Lower lobe of right lung (tissue), 2 donors: ENCODE measurements around the gene UIMC1. TPM values are rescaled to one million over a fixed set of nuclear protein-coding genes. Genes with fewer than 3 reads are reported as not detected.
"Not testable (repeated sequence)": the region's sequence is repeated elsewhere in the genome, so short reads cannot be mapped to it uniquely, and the experiment has no call there.

ENCODE experiments used
- ATAC-seq, 2 donors: fragments of 200-7000 bp; cut with Tn5 transposase; one replicate each; pipeline ENCODE4 v1.9.1; 2020 to 2022; ENCODE audit warnings: mild to moderate bottlenecking in 2 of 2, moderate library complexity in 2 of 2
- DNase-seq: peaks from one replicate; pipeline ENCODE4 v3.0.0-alpha.2; 2020
- H3K27ac ChIP-seq: fragments of 200-600 bp; one replicate; pipeline ENCODE4 v1.8.0; 2022
- H3K27me3 ChIP-seq: fragments of 200-600 bp; one replicate; pipeline ENCODE4 v1.8.0; 2022; ENCODE audit warnings: low read depth
- H3K36me3 ChIP-seq: fragments of 200-600 bp; one replicate; pipeline ENCODE4 v1.8.0; 2022; ENCODE audit warnings: mild to moderate bottlenecking
- H3K4me1 ChIP-seq: fragments of 200-600 bp; one replicate; pipeline ENCODE4 v1.8.0; 2022
- H3K4me3 ChIP-seq: fragments of 200-600 bp; one replicate; pipeline ENCODE4 v1.8.0; 2022; ENCODE audit warnings: mild to moderate bottlenecking
- H3K9me3 ChIP-seq: fragments of 200-600 bp; one replicate; pipeline ENCODE4 v1.8.0; 2022
- CTCF ChIP-seq: fragments of 200-600 bp; IDR thresholded peaks from one replicate; pipeline ENCODE4 v1.8.0; 2022; ENCODE audit warnings: antibody characterized with exemption, mild to moderate bottlenecking
- intact Hi-C: fragments of 100-400 bp; cut with DNase I; formaldehyde crosslinking; loops from one replicate; pipeline ENCODE4 v1.11.0; 2022
- total RNA-seq: library from RNA; stranded (reverse); fragmentation: NEBNext Ultra II Directional; extraction: Animal tissue kit (Norgen Biotek cat#: 25700); gene quantifications from one replicate; pipeline ENCODE4 v1.2.1, GENCODE V29; 2021
- donor health status: DM: no; HTN: yes; CAD: no; lungs with severe emphysema.

UIMC1 gene
- total RNA-seq, 1 donor from 2014 or later, result 39.1 TPM

GRCh38 chr5:176986280-176986679, 20.3 kb downstream of the UIMC1 start:
- Histone ChIP-seq H3K9me3 (no peaks in the 10 kb centered on the region), H3K4me3 (no peak overlapping the region), H3K4me1 (no peaks in the 10 kb centered on the region), H3K36me3 (peaks cover 14% of the 10 kb centered on the region), H3K27ac (no peak overlapping the region), H3K27me3 (no peaks in the 10 kb centered on the region)
- intact Hi-C loops, result no loop called here
- DNase-seq, result no peak
- TF ChIP-seq CTCF, result no peak
- no peak for ATAC-seq

- no peak for TF ChIP-seq CTCF
- intact Hi-C loops, result no loop called here
- H3K27ac ChIP-seq, result no peak overlapping the region
- DNase-seq (no peak), ATAC-seq (no peak)
- H3K4me3 ChIP-seq, result no peak overlapping the region
- no peaks in the 10 kb centered on the region for H3K27me3 ChIP-seq
- H3K36me3 ChIP-seq, result peaks cover 22% of the 10 kb centered on the region
- no peaks in the 10 kb centered on the region for H3K9me3 ChIP-seq
- H3K4me1 ChIP-seq, result no peaks in the 10 kb centered on the region
These were observed 21.1 kb downstream of the UIMC1 start for GRCh38 chr5:176985516-176985915.

- H3K9me3 ChIP-seq, intact Hi-C loops, H3K4me3 ChIP-seq, H3K4me1 ChIP-seq, ATAC-seq, H3K27me3 ChIP-seq, DNase-seq, H3K27ac ChIP-seq: not testable (repeated sequence)
- peaks cover 35% of the 10 kb centered on the region for H3K36me3 ChIP-seq
These were observed 22.4 kb downstream of the UIMC1 start for GRCh38 chr5:176984176-176984575.

- H3K27ac ChIP-seq, H3K9me3 ChIP-seq, H3K27me3 ChIP-seq, H3K4me3 ChIP-seq, intact Hi-C loops, ATAC-seq, DNase-seq, H3K4me1 ChIP-seq: not testable (repeated sequence)
- H3K36me3 ChIP-seq, result peaks cover 39% of the 10 kb centered on the region
These were observed 23.0 kb downstream of the UIMC1 start for GRCh38 chr5:176983593-176983992.

- H3K27me3 ChIP-seq, H3K27ac ChIP-seq, H3K9me3 ChIP-seq, intact Hi-C loops, H3K4me3 ChIP-seq, H3K4me1 ChIP-seq, ATAC-seq, DNase-seq: not testable (repeated sequence)
- peaks cover 39% of the 10 kb centered on the region for H3K36me3 ChIP-seq
These were observed 23.5 kb downstream of the UIMC1 start for GRCh38 chr5:176983112-176983511.

- no peak overlapping the region for H3K4me3 ChIP-seq
- no peak for TF ChIP-seq CTCF
- H3K27ac ChIP-seq, result no peak overlapping the region
- intact Hi-C loops, result no loop called here
- no peaks in the 10 kb centered on the region for H3K27me3 ChIP-seq
- peaks cover 39% of the 10 kb centered on the region for H3K36me3 ChIP-seq
- H3K4me1 ChIP-seq, result no peaks in the 10 kb centered on the region
- no peaks in the 10 kb centered on the region for H3K9me3 ChIP-seq
- ATAC-seq (no peak), DNase-seq (no peak)
These were observed 25.8 kb downstream of the UIMC1 start for GRCh38 chr5:176980818-176981217.

- intact Hi-C loops, result no loop called here
These were observed 26.9 kb downstream of the UIMC1 start for GRCh38 chr5:176979669-176980068.

More at GRCh38 chr5:176979669-176980068, 26.9 kb downstream of the UIMC1 start:
- H3K27ac ChIP-seq, result no peak overlapping the region
- no peaks in the 10 kb centered on the region for H3K4me1 ChIP-seq
- no peak overlapping the region for H3K4me3 ChIP-seq
- DNase-seq, result no peak
- peaks cover 47% of the 10 kb centered on the region for H3K36me3 ChIP-seq
- H3K27me3 ChIP-seq, result no peaks in the 10 kb centered on the region
- TF ChIP-seq CTCF, result no peak
- no peaks in the 10 kb centered on the region for H3K9me3 ChIP-seq
- no peak for ATAC-seq
